Activated T-helper 1 cell treated with anti-CD3 and anti-CD28 coated beads, Interleukin-12 subunit alpha, Interleukin-12 subunit beta, Interleukin-2, Interleukin-4 antibody, amounts not matched to agents 30 ng/mL and 10 ng/mL and 1 ng/mL, durations not matched to agents 14 hours and 24 hours and 36 hours (primary cell): ENCODE data around the gene POLR1F. TPM values are rescaled to one million over a fixed set of nuclear protein-coding genes. Genes with fewer than 3 reads are reported as not detected.
"Not testable (repeated sequence)": the region's sequence is repeated elsewhere in the genome, so short reads cannot be mapped to it uniquely, and the experiment has no call there.

Experiments
- DNase-seq: peaks from one replicate; pipeline ENCODE4 v3.0.0; 2021; ENCODE audit warnings: low spot score
- H3K27ac Mint-ChIP-seq: one replicate; pipeline ENCODE4 v1.8.0; 2021; ENCODE audit warnings: mild to moderate bottlenecking, mixed read lengths
- H3K27me3 Mint-ChIP-seq: one replicate; pipeline ENCODE4 v1.8.0; 2022; ENCODE audit warnings: mild to moderate bottlenecking, moderate library complexity, mixed read lengths; ENCODE audit not compliant: insufficient read depth
- H3K36me3 Mint-ChIP-seq: one replicate; pipeline ENCODE4 v1.8.0; 2021; ENCODE audit warnings: low read depth, mixed read lengths
- H3K4me1 Mint-ChIP-seq: one replicate; pipeline ENCODE4 v1.8.0; 2021; ENCODE audit warnings: low read depth, mixed read lengths
- H3K4me3 Mint-ChIP-seq: one replicate; pipeline ENCODE4 v1.8.0; 2021; ENCODE audit warnings: mild to moderate bottlenecking, moderate library complexity, mixed read lengths
- H3K9me3 Mint-ChIP-seq: one replicate; pipeline ENCODE4 v1.8.0; 2021; ENCODE audit warnings: mixed read lengths
- intact Hi-C: fragments of 100-400 bp; cut with micrococcal nuclease; formaldehyde crosslinking; loops from one replicate; pipeline ENCODE4 v1.15.1; 2024
- total RNA-seq: library from RNA; stranded (reverse); gene quantifications from 2 replicates; pipeline ENCODE4 v1.2.3, GENCODE V29; 2022

POLR1F gene
- total RNA-seq, 1 donor from 2014 or later, result 41.1 TPM

DNA sequence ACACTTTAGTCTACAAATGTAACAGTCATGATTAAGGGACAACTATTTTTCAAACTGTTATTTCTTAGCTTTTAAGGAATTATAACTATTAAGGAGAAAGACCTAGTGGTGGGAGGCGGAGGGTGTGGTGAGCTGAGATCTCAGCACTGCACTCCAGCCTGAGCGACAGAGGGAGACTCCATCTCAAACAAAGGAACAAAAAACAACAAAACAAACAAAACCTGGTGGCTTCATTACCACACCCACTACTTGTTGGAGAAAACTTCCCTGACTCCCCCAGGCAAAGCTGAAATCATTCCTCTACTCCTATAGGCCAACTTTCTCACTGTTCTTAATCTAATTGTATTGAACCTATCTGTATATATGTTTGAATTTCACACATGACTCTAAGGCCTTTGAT, 3.2 kb downstream of the POLR1F start:
- DNase-seq, result no peak
- H3K27ac Mint-ChIP-seq, result no peak overlapping the region
- peaks cover 40% of the 10 kb centered on the region for H3K4me1 Mint-ChIP-seq
- no peaks in the 10 kb centered on the region for H3K27me3 Mint-ChIP-seq
- H3K9me3 Mint-ChIP-seq, result no peaks in the 10 kb centered on the region
- H3K36me3 Mint-ChIP-seq, result peaks cover 18% of the 10 kb centered on the region
- intact Hi-C loops, result loop anchor here (5.0 kb wide), 1 partner anchor 1753 kb away; no protein-coding TSS in a partner anchor
- H3K4me3 Mint-ChIP-seq, result no peak overlapping the region

GRCh38 chr7:19701471-19701870, 7.4 kb downstream of the POLR1F start:
- H3K4me1 Mint-ChIP-seq, result peaks cover 7% of the 10 kb centered on the region
- H3K4me3 Mint-ChIP-seq, result no peak overlapping the region
- no peak for DNase-seq
- no peak overlapping the region for H3K27ac Mint-ChIP-seq
- H3K36me3 Mint-ChIP-seq, result peaks cover 23% of the 10 kb centered on the region
- no peaks in the 10 kb centered on the region for H3K27me3 Mint-ChIP-seq
- intact Hi-C loops, result no loop called here
- no peaks in the 10 kb centered on the region for H3K9me3 Mint-ChIP-seq

DNA sequence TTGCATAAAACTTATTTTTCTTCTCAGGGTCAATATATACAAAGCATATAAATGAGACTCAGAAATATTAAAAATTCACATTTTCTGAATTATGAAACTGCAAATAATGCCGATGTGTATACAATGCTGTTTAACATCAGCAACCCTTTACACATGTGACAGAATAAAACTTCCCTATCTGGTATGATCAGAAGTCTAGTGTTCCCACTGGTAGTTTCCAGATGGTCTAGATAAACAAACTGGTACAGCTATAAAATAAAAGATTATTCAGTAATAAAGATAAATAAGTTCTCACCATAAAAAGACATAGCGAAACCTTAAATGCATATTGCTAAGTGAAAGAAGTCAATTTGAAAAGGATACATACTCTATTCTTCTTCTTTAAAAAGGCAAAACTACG, 7.9 kb downstream of the POLR1F start:
- H3K27ac Mint-ChIP-seq, result no peak overlapping the region
- H3K4me1 Mint-ChIP-seq, result peaks cover 1% of the 10 kb centered on the region
- no peaks in the 10 kb centered on the region for H3K27me3 Mint-ChIP-seq
- DNase-seq, result no peak
- H3K36me3 Mint-ChIP-seq, result peaks cover 23% of the 10 kb centered on the region
- H3K9me3 Mint-ChIP-seq, result no peaks in the 10 kb centered on the region
- H3K4me3 Mint-ChIP-seq, result no peak overlapping the region
- intact Hi-C loops, result no loop called here

DNA sequence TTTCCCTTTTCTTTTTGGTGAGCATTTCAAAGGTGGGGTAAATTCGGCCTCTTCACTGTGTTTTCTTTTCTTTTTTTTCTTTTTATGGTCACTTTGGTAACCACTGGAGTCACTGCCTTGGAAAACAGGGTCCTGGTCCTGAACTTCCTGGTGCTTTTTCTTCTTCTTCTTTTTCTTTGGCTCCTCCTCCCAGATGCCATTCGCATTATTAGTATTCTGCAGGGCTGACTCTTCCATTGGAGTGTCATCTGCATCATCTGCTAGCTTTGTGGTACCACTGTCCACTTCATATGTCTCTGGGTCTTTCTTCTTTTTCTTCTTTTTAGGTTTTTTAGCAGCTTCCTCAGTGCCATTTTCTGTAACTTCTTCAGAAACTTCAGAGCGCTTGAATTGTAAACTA, 10.5 kb downstream of the POLR1F start:
- H3K27me3 Mint-ChIP-seq, result no peaks in the 10 kb centered on the region
- H3K27ac Mint-ChIP-seq, result no peak overlapping the region
- H3K9me3 Mint-ChIP-seq, result no peaks in the 10 kb centered on the region
- no peak overlapping the region for H3K4me3 Mint-ChIP-seq
- DNase-seq, result no peak
- intact Hi-C loops, result no loop called here
- H3K4me1 Mint-ChIP-seq, result no peaks in the 10 kb centered on the region
- H3K36me3 Mint-ChIP-seq, result peaks cover 18% of the 10 kb centered on the region

DNA sequence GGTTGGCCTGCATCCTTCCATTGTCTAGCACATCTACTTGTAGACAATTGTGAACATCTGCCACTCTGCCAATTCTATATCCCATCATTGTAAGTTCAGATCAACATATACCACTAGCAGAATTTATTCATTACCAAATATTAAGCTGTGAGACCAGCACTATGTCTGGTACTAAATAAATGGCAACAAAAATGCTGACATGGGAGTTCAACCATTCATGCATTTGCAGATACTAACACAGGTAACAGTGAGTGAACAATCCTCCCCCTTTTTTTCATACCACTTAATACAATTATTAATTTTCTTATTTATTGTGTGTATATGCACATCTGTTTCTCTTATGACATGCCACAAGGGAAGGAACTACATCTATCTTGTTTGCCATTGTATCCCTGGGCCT, 11.9 kb downstream of the POLR1F start:
- H3K4me1 Mint-ChIP-seq, result no peaks in the 10 kb centered on the region

GRCh38 chr7:19692111-19692828, 16.6 kb downstream of the POLR1F start:
- Mint-ChIP-seq H3K4me1 (no peaks in the 10 kb centered on the region), H3K4me3 (no peak overlapping the region), H3K27ac (no peak overlapping the region), H3K9me3 (no peaks in the 10 kb centered on the region), H3K36me3 (peaks cover 2% of the 10 kb centered on the region), H3K27me3 (no peaks in the 10 kb centered on the region)
- intact Hi-C loops, result no loop called here
- DNase-seq, result no peak

More for the DNA sequence above, 11.9 kb downstream of the POLR1F start:
- Mint-ChIP-seq H3K9me3 (no peaks in the 10 kb centered on the region), H3K27ac (no peak overlapping the region), H3K36me3 (peaks cover 10% of the 10 kb centered on the region), H3K4me3 (no peak overlapping the region), H3K27me3 (no peaks in the 10 kb centered on the region)
- intact Hi-C loops, result no loop called here
- DNase-seq, result no peak

DNA sequence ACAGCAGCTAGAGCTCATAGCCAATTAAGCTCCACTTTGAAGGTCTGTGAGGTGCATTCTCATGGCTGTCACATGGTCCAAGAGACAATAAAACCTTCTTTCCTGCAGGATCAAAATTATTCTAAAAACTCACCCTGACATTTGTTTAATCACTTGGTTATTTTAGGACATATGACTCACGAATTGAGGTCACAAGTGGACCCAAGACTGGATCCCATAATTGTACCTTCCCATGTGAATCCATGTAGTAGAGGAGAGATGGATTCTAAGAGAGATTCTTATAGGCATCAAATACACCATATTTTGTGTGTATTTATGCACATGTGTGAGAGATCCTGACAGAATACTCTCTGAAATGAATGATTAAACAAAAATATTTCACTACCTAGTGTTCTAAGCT, 18.1 kb downstream of the POLR1F start:
- H3K36me3 Mint-ChIP-seq, result peaks cover 2% of the 10 kb centered on the region
- no peaks in the 10 kb centered on the region for H3K4me1 Mint-ChIP-seq
- DNase-seq, result no peak
- no peaks in the 10 kb centered on the region for H3K27me3 Mint-ChIP-seq
- H3K4me3 Mint-ChIP-seq, result no peak overlapping the region
- intact Hi-C loops, result no loop called here
- H3K9me3 Mint-ChIP-seq, result no peaks in the 10 kb centered on the region
- no peak overlapping the region for H3K27ac Mint-ChIP-seq

DNA sequence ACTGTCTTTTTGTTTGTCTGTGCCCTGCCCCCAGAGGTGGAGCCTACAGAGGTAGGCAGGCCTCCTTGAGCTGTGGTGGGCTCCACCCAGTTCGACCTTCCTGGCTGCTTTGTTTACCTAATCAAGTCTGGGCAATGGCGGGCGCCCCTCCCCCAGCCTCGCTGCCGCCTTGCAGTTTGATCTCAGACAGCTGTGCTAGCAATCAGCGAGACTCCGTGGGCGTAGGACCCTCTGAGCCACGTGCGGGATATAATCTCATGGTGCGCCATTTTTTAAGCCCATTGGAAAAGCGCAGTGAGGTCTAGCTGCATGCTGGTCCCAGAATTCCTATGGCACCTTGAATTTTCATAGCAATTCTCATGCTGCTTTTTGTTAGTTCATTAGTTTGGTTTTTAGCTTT, 19.7 kb downstream of the POLR1F start:
- H3K27ac Mint-ChIP-seq, H3K9me3 Mint-ChIP-seq, H3K36me3 Mint-ChIP-seq, H3K4me3 Mint-ChIP-seq, intact Hi-C loops, H3K4me1 Mint-ChIP-seq, DNase-seq, H3K27me3 Mint-ChIP-seq: not testable (repeated sequence)

DNA sequence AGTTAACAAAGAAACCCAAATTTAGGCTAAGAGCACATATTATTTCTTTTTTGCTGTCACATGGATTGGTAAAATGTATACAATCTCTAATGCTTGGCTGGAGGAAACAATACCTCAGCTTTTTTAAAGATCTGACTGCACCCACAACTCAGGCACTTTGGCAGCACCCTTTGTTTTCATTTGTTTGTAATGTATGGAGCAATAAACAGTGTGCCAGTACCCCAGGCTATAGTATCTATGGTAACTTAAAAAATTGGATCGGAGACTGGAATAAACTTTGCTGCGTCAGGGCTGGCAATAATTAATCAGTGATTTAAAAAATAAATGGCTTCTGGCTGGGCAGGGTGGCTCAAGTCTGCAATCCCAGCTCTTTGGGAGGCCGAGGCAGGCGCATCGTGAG, 27.2 kb downstream of the POLR1F start:
- H3K9me3 Mint-ChIP-seq, result no peaks in the 10 kb centered on the region
- H3K36me3 Mint-ChIP-seq, result no peaks in the 10 kb centered on the region
- intact Hi-C loops, result no loop called here
- H3K27me3 Mint-ChIP-seq, result no peaks in the 10 kb centered on the region
- H3K4me1 Mint-ChIP-seq, result peaks cover 6% of the 10 kb centered on the region
- no peak overlapping the region for H3K4me3 Mint-ChIP-seq
- H3K27ac Mint-ChIP-seq, result no peak overlapping the region
- DNase-seq, result no peak

DNA sequence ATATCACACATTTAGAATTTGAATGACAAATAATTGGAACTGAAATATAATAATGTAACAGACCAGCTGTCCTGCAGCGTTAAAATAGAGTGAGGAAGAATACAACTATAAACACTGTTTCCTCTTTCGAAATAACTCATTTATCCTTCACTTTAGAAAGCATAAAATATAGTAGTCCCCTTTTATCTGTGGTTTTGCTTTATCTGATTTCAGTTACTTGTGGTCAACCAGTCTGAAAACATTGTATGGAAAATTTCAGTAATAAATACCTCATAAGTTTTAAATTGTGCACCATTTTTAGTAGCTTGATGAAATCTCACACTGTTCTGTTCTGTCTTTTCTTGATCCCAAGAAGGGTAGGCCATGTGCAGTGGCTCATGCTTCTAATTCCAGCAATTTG, 31.7 kb downstream of the POLR1F start:
- no peak for DNase-seq
- intact Hi-C loops, result no loop called here
- H3K36me3 Mint-ChIP-seq, result no peaks in the 10 kb centered on the region
- no peak overlapping the region for H3K4me3 Mint-ChIP-seq
- no peaks in the 10 kb centered on the region for H3K9me3 Mint-ChIP-seq
- H3K4me1 Mint-ChIP-seq, result peaks cover 6% of the 10 kb centered on the region
- H3K27me3 Mint-ChIP-seq, result peaks cover 3% of the 10 kb centered on the region
- H3K27ac Mint-ChIP-seq, result no peak overlapping the region

DNA sequence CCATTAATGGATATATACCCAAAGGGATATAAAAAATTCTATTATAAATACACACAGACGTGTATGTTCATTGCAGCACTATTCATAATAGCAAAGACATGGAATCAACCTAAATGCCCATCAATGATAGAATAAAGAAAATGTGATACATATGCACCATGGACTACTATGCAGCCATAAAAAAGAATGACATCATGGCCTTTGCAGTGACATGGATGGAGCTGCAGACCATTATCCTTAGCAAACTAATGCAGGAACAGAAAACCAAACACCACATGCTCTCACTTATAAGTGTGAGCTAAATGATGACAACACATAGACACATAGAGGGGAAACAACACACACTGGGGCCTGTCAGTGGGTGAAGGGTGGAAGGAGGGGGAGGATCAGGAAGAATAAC, 33.0 kb downstream of the POLR1F start:
- Mint-ChIP-seq H3K27ac (no peak overlapping the region), H3K27me3 (peaks cover 3% of the 10 kb centered on the region)

DNA sequence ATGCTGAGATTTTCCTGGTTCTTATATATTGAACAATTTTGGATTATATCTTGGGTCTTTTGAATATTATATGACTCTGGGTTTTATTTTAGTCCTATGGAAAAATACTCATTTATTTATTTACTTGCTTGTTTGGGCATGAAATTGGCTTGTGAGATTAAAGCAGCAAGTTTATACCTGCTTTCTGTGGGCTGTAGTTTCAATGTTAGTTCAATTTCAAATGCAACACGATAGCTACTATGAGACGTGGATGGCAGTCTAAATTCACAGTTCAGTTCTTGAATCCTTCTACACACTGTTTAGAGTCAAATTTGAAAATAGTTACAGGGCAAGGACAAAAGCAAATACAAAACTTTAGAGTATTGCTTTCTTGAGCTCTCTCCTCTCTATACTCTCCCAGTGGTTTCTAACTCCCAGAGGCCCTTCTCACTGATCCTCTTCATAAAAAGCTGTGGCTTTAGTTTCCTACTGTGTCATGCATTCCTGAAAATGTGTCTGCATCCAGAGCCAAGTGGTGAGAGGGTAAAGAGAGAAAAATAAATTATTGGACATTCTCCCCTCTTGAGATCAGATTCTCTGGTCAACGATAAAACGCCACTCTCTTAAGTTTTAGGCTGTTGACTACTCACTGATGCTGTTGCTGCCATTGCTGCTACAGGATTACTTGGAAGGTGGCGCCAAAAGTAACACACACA, 34.4 kb downstream of the POLR1F start:
- no peak for DNase-seq
- intact Hi-C loops, result no loop called here
- Mint-ChIP-seq H3K4me3 (no peak overlapping the region), H3K27ac (no peak overlapping the region), H3K27me3 (peaks cover 3% of the 10 kb centered on the region), H3K9me3 (no peaks in the 10 kb centered on the region), H3K36me3 (no peaks in the 10 kb centered on the region), H3K4me1 (peaks cover 6% of the 10 kb centered on the region)

More for the DNA sequence above, 33.0 kb downstream of the POLR1F start:
- Mint-ChIP-seq H3K4me3 (no peak overlapping the region), H3K36me3 (no peaks in the 10 kb centered on the region), H3K9me3 (no peaks in the 10 kb centered on the region), H3K4me1 (peaks cover 6% of the 10 kb centered on the region)
- DNase-seq, result no peak
- intact Hi-C loops, result no loop called here

DNA sequence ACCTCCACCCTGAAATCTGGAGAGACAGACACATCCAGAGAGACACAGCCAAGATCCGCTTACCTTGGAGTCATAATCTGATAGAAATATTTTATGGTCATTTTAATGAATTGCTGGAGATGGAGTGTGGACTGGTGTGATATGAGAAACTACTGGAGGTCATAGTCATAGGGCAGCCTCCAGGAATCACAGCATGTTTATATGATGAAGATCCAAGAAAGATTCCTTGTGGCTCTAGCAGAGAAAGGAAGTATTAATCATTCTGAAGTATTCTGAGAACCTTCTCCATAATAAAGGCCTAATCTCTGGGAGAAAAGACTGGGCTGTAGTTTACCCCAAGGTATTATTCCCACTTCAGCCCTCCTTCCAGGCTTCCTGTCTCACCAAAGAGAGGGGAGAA, 38.0 kb downstream of the POLR1F start:
- H3K4me3 Mint-ChIP-seq, result no peak overlapping the region
- no peak for DNase-seq
- peaks cover 9% of the 10 kb centered on the region for H3K27me3 Mint-ChIP-seq
- H3K4me1 Mint-ChIP-seq, result no peaks in the 10 kb centered on the region
- no peaks in the 10 kb centered on the region for H3K9me3 Mint-ChIP-seq
- no peaks in the 10 kb centered on the region for H3K36me3 Mint-ChIP-seq
- no peak overlapping the region for H3K27ac Mint-ChIP-seq
- intact Hi-C loops, result no loop called here
